Stomach smooth muscle (tissue), 2 donors: ENCODE data around the gene ECD.
"Not testable (repeated sequence)": the region's sequence is repeated elsewhere in the genome, so short reads cannot be mapped to it uniquely, and the experiment has no call there.

Experiments used
- H3K27ac ChIP-seq: one replicate; pipeline ENCODE4 v1.7.0; 2013; ENCODE audit warnings: mild to moderate bottlenecking, low read length, inconsistent platforms
- H3K27me3 ChIP-seq, 2 donors: one replicate each; pipeline ENCODE4 v1.7.0; 2013; ENCODE audit warnings: low read length in 2 of 2; ENCODE audit not compliant: insufficient read depth in 2 of 2, control insufficient read depth in 1 of 2
- H3K36me3 ChIP-seq, 2 donors: one replicate each; pipeline ENCODE4 v1.7.0; 2013; ENCODE audit warnings: low read length in 2 of 2; ENCODE audit not compliant: control insufficient read depth in 2 of 2, insufficient read depth in 2 of 2
- H3K4me1 ChIP-seq: one replicate; pipeline ENCODE4 v1.7.0; 2013; ENCODE audit warnings: low read length; ENCODE audit not compliant: control insufficient read depth, insufficient read depth
- H3K4me3 ChIP-seq, 2 donors: one replicate each; pipeline ENCODE4 v1.7.0; 2013; ENCODE audit warnings: low read length in 2 of 2
- H3K9ac ChIP-seq, 2 donors: one replicate each; pipeline ENCODE4 v1.7.0; 2013; ENCODE audit warnings: low read length in 2 of 2, mild to moderate bottlenecking in 1 of 2
- H3K9me3 ChIP-seq, 2 donors: one replicate each; pipeline ENCODE4 v1.7.0; 2013; ENCODE audit warnings: low read length in 2 of 2; ENCODE audit not compliant: control insufficient read depth in 2 of 2
- donor health status: healthy.
- donor health status: Pancreatic carcinoma.

The ECD gene

GRCh38 chr10:73161079-73161478 is 6.7 kb downstream of the ECD start:
- H3K36me3 ChIP-seq: peaks cover 8 to 14% of the 10 kb centered on the region in 2 donors
- peaks cover 5% of the 10 kb centered on the region for H3K4me1 ChIP-seq
- no peaks in the 10 kb centered on the region for H3K9me3 ChIP-seq
- H3K4me3 ChIP-seq: no peak overlapping the region
- H3K27me3 ChIP-seq: no peaks in the 10 kb centered on the region
- H3K27ac ChIP-seq: no peak overlapping the region
- H3K9ac ChIP-seq: no peak overlapping the region

- Histone ChIP-seq H3K4me3 (no peak overlapping the region), H3K27ac (no peak overlapping the region), H3K27me3 (no peaks in the 10 kb centered on the region), H3K4me1 (peaks cover 5% of the 10 kb centered on the region), H3K9ac (no peak overlapping the region), H3K36me3 (peaks cover 11 to 18% of the 10 kb centered on the region in 2 donors), H3K9me3 (no peaks in the 10 kb centered on the region)
Observed at GRCh38 chr10:73159038-73159648, 8.7 kb downstream of the ECD start.

GRCh38 chr10:73156054-73156453 is 11.8 kb downstream of the ECD start:
- Histone ChIP-seq H3K4me3 (no peak overlapping the region), H3K27me3 (no peaks in the 10 kb centered on the region), H3K4me1 (no peaks in the 10 kb centered on the region), H3K27ac (no peak overlapping the region), H3K9ac (no peak overlapping the region), H3K36me3 (peaks cover 20 to 22% of the 10 kb centered on the region in 2 donors), H3K9me3 (no peaks in the 10 kb centered on the region)

GRCh38 chr10:73152009-73152408 is 15.8 kb downstream of the ECD start:
- Histone ChIP-seq H3K9me3 (no peaks in the 10 kb centered on the region), H3K9ac (no peak overlapping the region), H3K27me3 (no peaks in the 10 kb centered on the region), H3K4me1 (no peaks in the 10 kb centered on the region), H3K36me3 (peaks cover 22 to 34% of the 10 kb centered on the region in 2 donors), H3K27ac (no peak overlapping the region), H3K4me3 (no peak overlapping the region)

- peaks cover 30 to 31% of the 10 kb centered on the region in 2 donors for H3K36me3 ChIP-seq
- H3K4me1 ChIP-seq, H3K27ac ChIP-seq, H3K9me3 ChIP-seq, H3K4me3 ChIP-seq, H3K27me3 ChIP-seq, H3K9ac ChIP-seq: not testable (repeated sequence)
Observed at GRCh38 chr10:73150633-73151413, 17.0 kb downstream of the ECD start.

GRCh38 chr10:73141603-73142002 is 26.2 kb downstream of the ECD start:
- Histone ChIP-seq H3K27me3 (no peaks in the 10 kb centered on the region), H3K4me1 (no peaks in the 10 kb centered on the region), H3K36me3 (peaks cover 27 to 28% of the 10 kb centered on the region in 2 donors), H3K9ac (no peak overlapping the region), H3K9me3 (no peaks in the 10 kb centered on the region), H3K4me3 (no peak overlapping the region), H3K27ac (no peak overlapping the region)

GRCh38 chr10:73139251-73139650 is 28.6 kb downstream of the ECD start:
- H3K4me3 ChIP-seq: no peak overlapping the region
- no peaks in the 10 kb centered on the region for H3K9me3 ChIP-seq
- no peak overlapping the region for H3K27ac ChIP-seq
- no peaks in the 10 kb centered on the region for H3K4me1 ChIP-seq
- H3K27me3 ChIP-seq: no peaks in the 10 kb centered on the region
- H3K9ac ChIP-seq: no peak overlapping the region
- peaks cover 32% of the 10 kb centered on the region in 2 donors for H3K36me3 ChIP-seq

GRCh38 chr10:73136627-73137026 is 31.2 kb downstream of the ECD start:
- no peak overlapping the region for H3K9ac ChIP-seq
- H3K27ac ChIP-seq: no peak overlapping the region
- peaks cover 33 to 37% of the 10 kb centered on the region in 2 donors for H3K36me3 ChIP-seq
- H3K4me1 ChIP-seq: no peaks in the 10 kb centered on the region
- H3K9me3 ChIP-seq: no peaks in the 10 kb centered on the region
- no peaks in the 10 kb centered on the region for H3K27me3 ChIP-seq
- H3K4me3 ChIP-seq: no peak overlapping the region

- Histone ChIP-seq H3K9me3 (no peaks in the 10 kb centered on the region), H3K27ac (no peak overlapping the region), H3K36me3 (peaks cover 42 to 43% of the 10 kb centered on the region in 2 donors)
Observed at GRCh38 chr10:73134727-73135126, 33.1 kb downstream of the ECD start.

GRCh38 chr10:73131913-73132686 is 35.7 kb downstream of the ECD start:
- H3K9me3 ChIP-seq: no peaks in the 10 kb centered on the region
- H3K4me1 ChIP-seq: no peaks in the 10 kb centered on the region
- H3K9ac ChIP-seq: no peak overlapping the region
- peaks cover 36 to 39% of the 10 kb centered on the region in 2 donors for H3K36me3 ChIP-seq
- no peak overlapping the region for H3K4me3 ChIP-seq
- no peak overlapping the region for H3K27ac ChIP-seq
- H3K27me3 ChIP-seq: no peaks in the 10 kb centered on the region

More at GRCh38 chr10:73134727-73135126, 33.1 kb downstream of the ECD start:
- no peaks in the 10 kb centered on the region for H3K27me3 ChIP-seq
- H3K4me3 ChIP-seq: no peak overlapping the region
- H3K4me1 ChIP-seq: no peaks in the 10 kb centered on the region
- H3K9ac ChIP-seq: no peak overlapping the region
